ENCODE results near the gene DYNC2LI1.
"Not testable (repeated sequence)": the region's sequence is repeated elsewhere in the genome, so short reads cannot be mapped to it uniquely, and the experiment has no call there.

Gene DYNC2LI1

DNA sequence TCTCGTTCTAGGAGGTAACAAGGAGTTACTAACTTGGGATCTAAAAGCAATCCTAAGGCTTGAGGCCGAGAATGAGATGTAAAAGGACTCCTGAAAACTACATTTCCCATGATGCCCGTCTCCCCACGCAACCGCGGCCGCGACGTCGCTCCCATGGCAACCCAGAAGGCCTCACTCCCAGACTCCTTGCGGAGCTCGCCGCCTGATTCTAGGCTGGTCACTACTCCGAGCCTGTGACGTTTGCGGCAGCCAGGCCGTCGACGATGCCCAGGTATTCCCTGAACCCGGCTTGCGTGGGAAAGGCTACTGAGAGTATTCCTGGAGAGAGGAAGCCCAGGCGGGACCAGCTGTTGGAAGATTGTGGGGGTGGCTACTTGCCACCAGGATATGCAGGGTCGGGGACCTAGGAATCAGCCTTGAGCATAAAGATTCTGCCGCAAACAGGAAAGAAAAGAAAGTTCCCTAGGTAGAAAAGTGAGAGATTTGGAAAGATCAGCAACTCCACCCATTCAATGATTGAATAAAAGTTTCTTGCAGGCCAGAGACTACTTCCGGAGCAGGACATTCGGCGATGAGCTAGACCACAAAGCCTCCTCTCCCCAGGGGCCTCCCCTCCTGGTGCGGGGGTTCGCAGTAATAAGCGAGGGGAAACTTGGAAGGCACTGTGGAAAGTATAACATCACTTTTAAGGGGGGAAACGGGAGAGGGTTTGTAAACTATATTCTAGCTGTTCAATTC is at the start of gene DYNC2LI1:
Gene DYNC2LI1, plus strand, starts transcription at position 164 of the 738 bp plus-strand sequence. Its CDS starts 100 bp downstream, at position 264.
- H3K27ac ChIP-seq, result peak within 1 kb of the TSS; percentile 81
- TF ChIP-seq, protein P1, sequence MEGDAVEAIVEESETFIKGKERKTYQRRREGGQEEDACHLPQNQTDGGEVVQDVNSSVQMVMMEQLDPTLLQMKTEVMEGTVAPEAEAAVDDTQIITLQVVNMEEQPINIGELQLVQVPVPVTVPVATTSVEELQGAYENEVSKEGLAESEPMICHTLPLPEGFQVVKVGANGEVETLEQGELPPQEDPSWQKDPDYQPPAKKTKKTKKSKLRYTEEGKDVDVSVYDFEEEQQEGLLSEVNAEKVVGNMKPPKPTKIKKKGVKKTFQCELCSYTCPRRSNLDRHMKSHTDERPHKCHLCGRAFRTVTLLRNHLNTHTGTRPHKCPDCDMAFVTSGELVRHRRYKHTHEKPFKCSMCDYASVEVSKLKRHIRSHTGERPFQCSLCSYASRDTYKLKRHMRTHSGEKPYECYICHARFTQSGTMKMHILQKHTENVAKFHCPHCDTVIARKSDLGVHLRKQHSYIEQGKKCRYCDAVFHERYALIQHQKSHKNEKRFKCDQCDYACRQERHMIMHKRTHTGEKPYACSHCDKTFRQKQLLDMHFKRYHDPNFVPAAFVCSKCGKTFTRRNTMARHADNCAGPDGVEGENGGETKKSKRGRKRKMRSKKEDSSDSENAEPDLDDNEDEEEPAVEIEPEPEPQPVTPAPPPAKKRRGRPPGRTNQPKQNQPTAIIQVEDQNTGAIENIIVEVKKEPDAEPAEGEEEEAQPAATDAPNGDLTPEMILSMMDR (IDR thresholded peaks at IDR 0.05), result no peak
- no peak for TF ChIP-seq ZFX (IDR thresholded peaks at IDR 0.05; ENCODE audit: borderline replicate concordance)

DNA sequence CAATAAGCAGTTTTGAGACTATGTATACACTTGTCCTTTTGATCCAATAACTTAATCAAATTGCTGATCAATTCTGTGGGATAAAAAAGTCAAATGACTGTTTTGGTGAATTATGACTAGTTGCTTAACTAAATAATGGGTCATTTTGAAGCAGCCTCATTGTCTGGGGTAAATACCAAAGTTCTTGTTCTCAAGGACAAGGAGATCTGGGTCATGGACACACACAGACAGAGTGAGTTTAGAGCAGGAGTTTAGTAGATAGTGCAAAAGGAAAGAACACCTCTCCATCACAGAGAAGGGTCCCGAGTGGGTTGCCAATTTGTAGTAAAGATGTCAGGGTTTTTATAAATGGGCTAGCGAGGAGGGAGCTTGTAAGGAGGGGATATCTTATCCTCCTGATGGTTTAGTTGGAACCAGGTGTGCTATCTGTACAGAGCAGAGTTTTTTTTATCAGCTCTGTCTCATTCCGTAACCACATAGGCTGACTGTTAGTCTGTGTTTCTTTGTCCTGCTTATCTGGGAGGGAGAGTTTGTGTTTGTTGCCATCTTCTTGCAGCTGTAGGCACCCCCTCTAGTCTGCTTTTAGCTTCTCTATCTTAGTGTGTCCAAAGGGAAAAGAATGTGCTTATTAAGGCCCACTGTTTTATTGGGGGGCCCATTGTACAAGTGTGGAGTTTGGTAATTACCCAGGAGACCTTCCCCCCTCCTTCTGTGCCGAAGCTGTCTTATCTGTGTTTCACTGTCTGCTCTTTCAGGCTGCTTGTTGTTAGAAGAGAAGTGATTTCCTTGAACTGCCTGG is 48.9 kb upstream of the DYNC2LI1 start:
- no peak overlapping the region for H3K27ac ChIP-seq
- TF ChIP-seq, protein P1 (IDR thresholded peaks at IDR 0.05), result no peak
- TF ChIP-seq ZFX (IDR thresholded peaks at IDR 0.05; ENCODE audit: borderline replicate concordance), result no peak

DNA sequence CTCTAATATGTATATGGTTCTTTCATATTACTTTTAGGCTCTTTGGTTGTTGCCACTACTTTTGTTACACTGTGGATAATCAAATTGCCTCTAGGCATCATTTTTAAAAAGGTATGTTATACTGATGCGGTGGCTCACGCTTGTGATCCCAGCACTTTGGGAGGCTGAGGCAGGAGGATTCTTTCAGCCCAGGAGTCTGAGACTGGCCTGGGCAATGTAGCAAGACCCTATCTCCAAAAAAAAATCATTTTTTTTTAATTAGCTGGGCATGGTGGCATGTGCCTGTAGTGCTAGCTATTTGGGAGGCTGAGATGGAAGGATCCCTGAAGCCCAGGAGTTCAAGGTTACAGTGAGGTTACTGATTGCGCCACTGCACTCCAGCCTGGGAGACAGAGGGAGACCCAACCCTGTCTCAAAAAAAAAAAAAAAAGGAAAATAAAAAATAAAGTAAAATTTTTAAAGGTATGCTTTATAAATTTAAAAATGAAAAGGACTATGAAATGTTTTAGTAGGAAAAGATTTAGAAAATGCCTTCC is 48.1 kb upstream of the DYNC2LI1 start:
- H3K27ac ChIP-seq, result no peak overlapping the region
- TF ChIP-seq, protein P1 (IDR thresholded peaks at IDR 0.05), result no peak
- TF ChIP-seq ZFX (IDR thresholded peaks at IDR 0.05; ENCODE audit: borderline replicate concordance), result no peak

DNA sequence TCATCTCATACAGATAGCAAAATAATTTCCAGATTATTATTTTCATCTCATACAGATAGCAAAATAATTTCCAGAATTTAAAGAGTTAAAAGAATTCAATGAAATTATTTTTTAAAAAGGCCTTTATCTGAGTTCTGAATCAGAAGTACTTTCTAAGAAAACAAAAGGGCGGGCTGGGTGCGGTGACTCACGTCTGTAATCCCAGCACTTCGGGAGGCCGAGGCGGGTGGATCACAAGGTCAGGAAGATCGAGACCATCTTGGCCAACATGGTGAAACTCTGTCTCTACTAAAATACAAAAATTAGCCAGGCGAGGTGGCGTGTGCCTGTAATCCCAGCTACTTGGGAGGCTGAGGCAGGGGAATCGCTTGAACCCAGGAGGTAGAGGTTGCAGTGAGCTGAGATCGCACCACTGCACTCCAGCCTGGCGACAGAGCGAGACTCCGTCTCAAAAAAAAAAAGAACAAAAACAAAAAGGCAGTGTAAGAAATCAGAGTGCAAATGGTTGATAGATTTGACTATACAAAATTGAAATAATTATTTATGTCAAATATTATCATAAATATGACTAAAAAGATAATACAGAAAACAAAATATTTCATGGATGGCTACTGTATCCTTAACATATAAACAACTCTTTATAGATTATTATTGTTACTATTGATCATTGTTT is 46.7 kb upstream of the DYNC2LI1 start:
- not testable (repeated sequence) for H3K27ac ChIP-seq

DNA sequence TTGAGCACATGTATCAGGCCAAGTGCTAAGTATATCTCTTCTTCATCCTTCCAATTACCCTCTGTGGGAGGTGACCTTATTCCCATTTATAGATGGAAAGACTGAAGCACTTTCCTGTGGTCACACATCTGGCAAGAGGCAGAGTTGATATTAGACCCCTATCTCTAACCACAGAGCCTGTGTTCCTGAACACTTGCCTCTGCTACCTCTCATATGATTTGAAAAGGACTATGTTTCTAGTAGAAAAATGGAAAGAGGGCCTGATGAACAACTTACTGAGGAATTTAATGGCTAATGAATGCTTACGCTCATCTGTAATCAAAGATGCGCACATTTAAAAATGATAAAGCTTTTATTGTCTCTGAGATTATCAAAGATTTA is 46.2 kb upstream of the DYNC2LI1 start:
- no peak overlapping the region for H3K27ac ChIP-seq
- TF ChIP-seq, protein P1 (IDR thresholded peaks at IDR 0.05), result no peak
- no peak for TF ChIP-seq ZFX (IDR thresholded peaks at IDR 0.05; ENCODE audit: borderline replicate concordance)

DNA sequence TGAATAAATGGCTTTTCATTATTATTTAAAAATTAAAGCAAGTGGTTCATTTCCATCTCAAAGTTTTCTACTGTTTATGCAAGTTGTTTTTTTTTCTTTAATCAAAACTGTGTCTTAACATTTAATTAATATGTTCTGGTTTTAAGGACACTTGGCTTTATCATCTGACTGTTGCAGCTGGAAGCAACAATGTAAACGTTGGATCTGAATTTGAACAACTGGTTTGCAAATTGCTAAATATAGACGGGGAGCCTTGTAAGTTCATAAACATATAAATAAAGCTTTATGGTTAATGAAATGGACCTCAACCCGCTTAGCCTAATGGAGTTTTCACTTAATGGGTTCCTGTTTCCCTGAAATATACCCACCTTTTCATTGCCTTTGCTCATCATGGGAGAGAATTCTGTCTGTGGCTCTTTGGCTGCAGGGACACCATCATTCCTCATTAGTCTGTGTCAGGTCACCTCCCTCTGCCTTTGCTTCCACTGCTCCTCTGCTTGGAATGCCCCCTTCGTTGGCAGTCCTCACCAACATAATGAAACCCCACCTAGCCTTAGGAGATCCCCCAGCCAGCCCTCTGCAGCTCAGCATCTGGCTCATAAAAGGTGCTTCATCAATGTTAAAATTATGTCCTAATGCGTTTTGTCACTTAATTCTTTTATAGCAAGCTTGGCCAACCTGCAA is 44.2 kb upstream of the DYNC2LI1 start:
- no peak overlapping the region for H3K27ac ChIP-seq
- TF ChIP-seq, protein P1 (IDR thresholded peaks at IDR 0.05), result no peak
- TF ChIP-seq ZFX (IDR thresholded peaks at IDR 0.05; ENCODE audit: borderline replicate concordance), result no peak

DNA sequence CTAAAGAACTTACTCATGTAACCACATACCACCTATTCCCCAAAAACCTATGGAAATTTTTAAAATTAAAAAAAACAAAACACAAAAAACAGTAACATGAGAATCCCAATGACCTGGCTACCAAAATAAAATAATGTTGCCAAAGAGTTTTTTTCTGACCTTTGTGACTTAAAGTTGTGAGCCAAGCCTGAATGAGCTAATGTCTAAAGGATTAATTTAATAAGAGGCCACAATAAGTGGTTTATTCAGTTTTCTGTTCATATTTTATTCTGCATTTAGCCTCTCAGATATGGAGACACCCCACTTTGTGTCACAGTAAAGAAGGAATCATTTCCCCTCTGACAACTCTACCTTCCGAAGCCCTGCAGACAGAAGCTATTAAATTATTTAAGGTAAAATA is 42.6 kb upstream of the DYNC2LI1 start:
- TF ChIP-seq ZFX (IDR thresholded peaks at IDR 0.05; ENCODE audit: borderline replicate concordance), result no peak
- TF ChIP-seq, protein P1 (IDR thresholded peaks at IDR 0.05), result no peak
- no peak overlapping the region for H3K27ac ChIP-seq

Data from 22Rv1 (cell line).